Parathyroid adenoma (tissue), 2 donors: Measurements from ENCODE around the gene HSPE1.
"Not testable (repeated sequence)": the region's sequence is repeated elsewhere in the genome, so short reads cannot be mapped to it uniquely, and the experiment has no call there.

Experiments used
- H2AFZ ChIP-seq: fragments of 300-600 bp; sonication (generic); one replicate; pipeline ENCODE4 v1.7.0; 2017; ENCODE audit warnings: antibody characterized with exemption, mild to moderate bottlenecking
- H3K27ac ChIP-seq: fragments of 300-600 bp; sonication (generic); one replicate; pipeline ENCODE4 v1.7.0; 2017
- H3K27me3 ChIP-seq: fragments of 300-600 bp; sonication (generic); one replicate; pipeline ENCODE4 v1.7.0; 2017; ENCODE audit warnings: low read length; ENCODE audit not compliant: control insufficient read depth, insufficient read depth
- H3K36me3 ChIP-seq: fragments of 300-600 bp; sonication (generic); one replicate; pipeline ENCODE4 v1.7.0; 2017; ENCODE audit warnings: low read length; ENCODE audit not compliant: control insufficient read depth, insufficient read depth
- H3K4me1 ChIP-seq: fragments of 300-600 bp; sonication (generic); one replicate; pipeline ENCODE4 v1.7.0; 2017; ENCODE audit warnings: control low read depth
- H3K4me2 ChIP-seq: fragments of 300-600 bp; sonication (generic); one replicate; pipeline ENCODE4 v1.7.0; 2017; ENCODE audit warnings: low read length
- H3K4me3 ChIP-seq: fragments of 300-600 bp; sonication (generic); one replicate; pipeline ENCODE4 v1.7.0; 2017; ENCODE audit warnings: low read depth, low read length
- H3K79me2 ChIP-seq: fragments of 300-600 bp; sonication (generic); one replicate; pipeline ENCODE4 v1.7.0; 2017; ENCODE audit warnings: control low read depth
- H3K9ac ChIP-seq: fragments of 300-600 bp; sonication (generic); one replicate; pipeline ENCODE4 v1.7.0; 2017; ENCODE audit warnings: mild to moderate bottlenecking
- H3K9me3 ChIP-seq: fragments of 300-600 bp; sonication (generic); one replicate; pipeline ENCODE4 v1.7.0; 2017; ENCODE audit warnings: low read length; ENCODE audit not compliant: control insufficient read depth
- CTCF ChIP-seq: fragments of 300-600 bp; sonication (generic); IDR thresholded peaks from one replicate; pipeline ENCODE4 v1.7.0; 2017; ENCODE audit warnings: antibody characterized with exemption, mild to moderate bottlenecking
- donor health status: primary hyperparathyroidism.

Gene HSPE1

GRCh38 chr2:197464175-197464574 lies 36.0 kb upstream of the HSPE1 start:
- no peak overlapping the region for H3K9ac ChIP-seq
- no peaks in the 10 kb centered on the region for H3K9me3 ChIP-seq
- peaks cover 19% of the 10 kb centered on the region for H3K79me2 ChIP-seq
- no peak overlapping the region for H3K4me2 ChIP-seq
- no peak for TF ChIP-seq CTCF
- H3K4me3 ChIP-seq, result no peak overlapping the region
- H3K27me3 ChIP-seq, result no peaks in the 10 kb centered on the region
- no peak overlapping the region for H2AFZ ChIP-seq
- H3K27ac ChIP-seq, result no peak overlapping the region
- no peaks in the 10 kb centered on the region for H3K36me3 ChIP-seq
- no peaks in the 10 kb centered on the region for H3K4me1 ChIP-seq

GRCh38 chr2:197472166-197472565 lies 28.0 kb upstream of the HSPE1 start:
- Histone ChIP-seq H3K4me2 (no peak overlapping the region), H3K27ac (no peak overlapping the region), H3K4me3 (no peak overlapping the region), H2AFZ (no peak overlapping the region), H3K4me1 (no peaks in the 10 kb centered on the region), H3K9ac (no peak overlapping the region), H3K27me3 (no peaks in the 10 kb centered on the region), H3K9me3 (no peaks in the 10 kb centered on the region), H3K36me3 (no peaks in the 10 kb centered on the region), H3K79me2 (no peaks in the 10 kb centered on the region)
- TF ChIP-seq CTCF, result no peak

GRCh38 chr2:197477797-197478196 lies 22.4 kb upstream of the HSPE1 start:
- Histone ChIP-seq H3K27ac (no peak overlapping the region), H3K4me3 (no peak overlapping the region), H3K4me1 (no peaks in the 10 kb centered on the region), H3K27me3 (no peaks in the 10 kb centered on the region), H3K36me3 (no peaks in the 10 kb centered on the region), H3K79me2 (peaks cover 3% of the 10 kb centered on the region), H3K9ac (no peak overlapping the region), H3K4me2 (no peak overlapping the region), H3K9me3 (no peaks in the 10 kb centered on the region), H2AFZ (no peak overlapping the region)
- TF ChIP-seq CTCF, result no peak

- Histone ChIP-seq H3K9ac (no peak overlapping the region), H3K27ac (no peak overlapping the region), H3K79me2 (peaks cover 3% of the 10 kb centered on the region), H2AFZ (no peak overlapping the region), H3K4me2 (no peak overlapping the region), H3K36me3 (no peaks in the 10 kb centered on the region), H3K4me3 (no peak overlapping the region), H3K27me3 (no peaks in the 10 kb centered on the region), H3K9me3 (no peaks in the 10 kb centered on the region), H3K4me1 (no peaks in the 10 kb centered on the region)
- TF ChIP-seq CTCF, result no peak
These were observed 19.8 kb upstream of the HSPE1 start for GRCh38 chr2:197480165-197481036.

- H3K79me2 ChIP-seq, H3K4me2 ChIP-seq, H3K4me3 ChIP-seq, H3K9ac ChIP-seq, H3K36me3 ChIP-seq, H2AFZ ChIP-seq, H3K4me1 ChIP-seq, H3K9me3 ChIP-seq, H3K27me3 ChIP-seq, H3K27ac ChIP-seq: not testable (repeated sequence)
These were observed 15.9 kb upstream of the HSPE1 start for GRCh38 chr2:197484248-197484647.
